ENCODE data around the gene CD2AP. TPM values are rescaled to one million over a fixed set of nuclear protein-coding genes. Genes with fewer than 3 reads are reported as not detected.

CD2AP gene
- total and polyA plus RNA-seq, 2 of the 8 experiments (the other 6 are each of a cell fraction or from before 2014, with no cell fraction given) = 8.6 to 75.6 TPM

DNA sequence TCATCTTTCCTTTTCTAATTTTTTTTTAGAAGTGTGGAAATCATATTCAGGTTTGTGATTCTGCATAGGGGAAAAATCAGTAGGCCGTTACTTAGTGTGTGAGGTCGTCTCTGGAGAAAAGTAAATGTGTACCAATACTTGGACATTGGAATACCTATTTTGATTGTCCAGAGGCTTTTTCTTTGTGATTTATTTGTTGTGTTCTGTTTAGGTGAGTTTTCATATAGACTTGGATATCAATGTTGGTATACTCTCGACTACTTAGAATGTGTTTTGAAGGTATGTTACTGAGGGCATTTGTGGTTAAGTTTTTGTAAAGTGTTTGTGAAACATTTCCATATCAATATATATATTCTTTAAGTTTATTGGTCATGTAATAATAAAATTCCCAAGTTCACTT, 2.3 kb downstream of the CD2AP start:
- no peak overlapping the region for H4K8ac ChIP-seq (ENCODE audit: extremely low read depth, insufficient read depth, low read length)
- ChIA-PET POLR2A (ENCODE audit: partially characterized antibody) (interaction anchor here (0.6 to 2.9 kb wide), 4 partner anchors 7 to 149 kb away, joined by 3 to 31 read pairs (median 4); no protein-coding TSS in a partner anchor), CTCF (ENCODE audit: partially characterized antibody) (interaction anchor here (0.7 kb wide), 1 partner anchor 563 kb away, joined by 3 read pairs; no protein-coding TSS in a partner anchor)
- no peak overlapping the region for H2BK15ac ChIP-seq (ENCODE audit: low read length)
- peaks cover 0 to 9% (median 2%) of the 10 kb centered on the region in 4 experiments; a peak in 3 of 7 replicates for H3K4me1 ChIP-seq (replicated peaks in 1 of 4; ENCODE audit: control insufficient read depth in 3 of 4, insufficient read depth in 4 of 4, low read length in 3 of 4)
- H3K27me3 ChIP-seq (replicated peaks in 1 of 4; ENCODE audit: control insufficient read depth in 3 of 4, extremely low read depth in 1 of 4, insufficient read depth in 3 of 4, low read length in 3 of 4) = no peaks in the 10 kb centered on the region
- no peak overlapping the region for H2BK5ac ChIP-seq (ENCODE audit: low read depth, low read length)
- H3K23me2 ChIP-seq (ENCODE audit: low read depth, low read length) = peaks cover 5% of the 10 kb centered on the region; the same call in 1 of the 2 replicates
- H3K27ac ChIP-seq (ENCODE audit: low read depth, low read length) = no peak overlapping the region
- no peak overlapping the region for H2BK120ac ChIP-seq (replicated peaks; ENCODE audit: low read depth, low read length)
- DNase-seq (ENCODE audit: low read depth in 1 of 2, low spot score in 2 of 2) = no peak
- no peak overlapping the region for H2AFZ ChIP-seq (ENCODE audit: low read length)
- H3K79me1 ChIP-seq (ENCODE audit: low read depth, low read length) = no peaks in the 10 kb centered on the region; the same call in 1 of the 2 replicates
- no peak overlapping the region for H3K56ac ChIP-seq (replicated peaks; ENCODE audit: insufficient read length, low read depth, low read length)
- H3K14ac ChIP-seq (ENCODE audit: insufficient read length) = no peak overlapping the region
- peak overlapping the region; percentile 71 to 91 for H3K4me2 ChIP-seq (ENCODE audit: insufficient read depth in 1 of 2, low read depth in 2 of 2, low read length in 2 of 2)
- 63% methylated on average over 3 of the region's 3 CpGs; no CpG with 5 or more reads in 1 of the 2 experiments for WGBS, 2 experiments (ENCODE audit: extremely low coverage in 1 of 2, insufficient coverage in 1 of 2, insufficient read length in 1 of 2, insufficient replicate concordance in 2 of 2, low coverage in 1 of 2, low lambda C conversion rate in 2 of 2, missing lambda C conversion rate in 1 of 2)
- H4K5ac ChIP-seq (ENCODE audit: insufficient read length, low read depth, low read length) = no peak overlapping the region
- H3K79me2 ChIP-seq (ENCODE audit: control insufficient read depth in 1 of 2, insufficient read depth in 2 of 2, low read length in 2 of 2) = peaks cover 51 to 85% of the 10 kb centered on the region in 2 experiments
- no peaks in the 10 kb centered on the region for H3K9me3 ChIP-seq (ENCODE audit: insufficient read depth in 2 of 2, low read depth in 1 of 2, low read length in 1 of 2)
- no peak overlapping the region for H2BK12ac ChIP-seq (ENCODE audit: low read depth, low read length)
- peak overlapping the region; percentile 69 to 91 (median 82); a peak in 6 of 8 replicates for H3K4me3 ChIP-seq (ENCODE audit: extremely low read depth in 1 of 4, insufficient read depth in 2 of 4, low read depth in 3 of 4, low read length in 4 of 4)
- H2AK5ac ChIP-seq (ENCODE audit: low read depth, low read length) = no peak overlapping the region
- H3K9ac ChIP-seq (replicated peaks in 1 of 4; ENCODE audit: extremely low read depth in 1 of 4, low read depth in 3 of 4, low read length in 3 of 4) = peak overlapping the region in 1 of 4 experiments; percentile 59; a peak in 1 of 7 replicates
- no peak for FAIRE-seq
- H4K91ac ChIP-seq (replicated peaks; ENCODE audit: insufficient read length, low read length) = no peak overlapping the region
- H3K36me3 ChIP-seq (ENCODE audit: control insufficient read depth in 2 of 4, insufficient read depth in 4 of 4, low read length in 3 of 4) = no peaks in the 10 kb centered on the region
- H3K4ac ChIP-seq (replicated peaks; ENCODE audit: insufficient read length, low read depth, low read length) = no peak overlapping the region
- no peak overlapping the region for H3K18ac ChIP-seq (ENCODE audit: extremely low read depth, low read length)
- H2BK20ac ChIP-seq (ENCODE audit: low read length) = no peak overlapping the region
- peaks cover 7 to 17% of the 10 kb centered on the region in 2 experiments for H4K20me1 ChIP-seq (replicated peaks in 1 of 2; ENCODE audit: control insufficient read depth in 1 of 2, insufficient read depth in 2 of 2, low read length in 2 of 2)
- H3K23ac ChIP-seq (ENCODE audit: insufficient read length) = no peak overlapping the region
- no peak for TF ChIP-seq SP4 (IDR thresholded peaks at IDR 0.05; ENCODE audit: low read length)
- TF ChIP-seq, protein P1, sequence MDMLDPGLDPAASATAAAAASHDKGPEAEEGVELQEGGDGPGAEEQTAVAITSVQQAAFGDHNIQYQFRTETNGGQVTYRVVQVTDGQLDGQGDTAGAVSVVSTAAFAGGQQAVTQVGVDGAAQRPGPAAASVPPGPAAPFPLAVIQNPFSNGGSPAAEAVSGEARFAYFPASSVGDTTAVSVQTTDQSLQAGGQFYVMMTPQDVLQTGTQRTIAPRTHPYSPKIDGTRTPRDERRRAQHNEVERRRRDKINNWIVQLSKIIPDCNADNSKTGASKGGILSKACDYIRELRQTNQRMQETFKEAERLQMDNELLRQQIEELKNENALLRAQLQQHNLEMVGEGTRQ (IDR thresholded peaks at IDR 0.05; ENCODE audit: low read length) = no peak
- no peak for TF ChIP-seq NRF1 (IDR thresholded peaks at IDR 0.05; ENCODE audit: low read depth, low read length)
- TF ChIP-seq RFX5 (IDR thresholded peaks at IDR 0.05; ENCODE audit: borderline replicate concordance, low read depth, low read length) = no peak
- no peak for TF ChIP-seq SIRT6 (IDR thresholded peaks at IDR 0.05; ENCODE audit: low read length)
- no peak for TF ChIP-seq KDM4A (IDR thresholded peaks at IDR 0.05; ENCODE audit: low read depth, low read length, severe bottlenecking)
- TF ChIP-seq KDM5A (IDR thresholded peaks at IDR 0.05; ENCODE audit: low read length) = no peak
- no peak for TF ChIP-seq CHD1 (IDR thresholded peaks at IDR 0.05; ENCODE audit: low read depth, low read length)
- TF ChIP-seq, protein P2, sequence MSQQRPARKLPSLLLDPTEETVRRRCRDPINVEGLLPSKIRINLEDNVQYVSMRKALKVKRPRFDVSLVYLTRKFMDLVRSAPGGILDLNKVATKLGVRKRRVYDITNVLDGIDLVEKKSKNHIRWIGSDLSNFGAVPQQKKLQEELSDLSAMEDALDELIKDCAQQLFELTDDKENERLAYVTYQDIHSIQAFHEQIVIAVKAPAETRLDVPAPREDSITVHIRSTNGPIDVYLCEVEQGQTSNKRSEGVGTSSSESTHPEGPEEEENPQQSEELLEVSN (IDR thresholded peaks at IDR 0.05) = no peak
- no peak for TF ChIP-seq EP300 (IDR thresholded peaks at IDR 0.05; ENCODE audit: borderline replicate concordance in 1 of 2, low read depth in 2 of 2, low read length in 2 of 2)
- no peak for TF ChIP-seq SUZ12 (IDR thresholded peaks at IDR 0.05; ENCODE audit: low read length)
- TF ChIP-seq EZH2 (IDR thresholded peaks at IDR 0.05; ENCODE audit: low read depth, low read length, severe bottlenecking) = no peak
